ENCODE data around the gene ACOT11.

Gene ACOT11

GRCh38 chr1:54593571-54594160 lies 45.6 kb downstream of the ACOT11 start:
- DNase-seq = no peak

GRCh38 chr1:54594463-54594862 lies 46.4 kb downstream of the ACOT11 start:
- DNase-seq = no peak

- DNase-seq = no peak
Measured at GRCh38 chr1:54595956-54596498, 48.0 kb downstream of the ACOT11 start.

GRCh38 chr1:54596756-54597155 lies 48.7 kb downstream of the ACOT11 start:
- DNase-seq = no peak

GRCh38 chr1:54597455-54598030 lies 49.5 kb downstream of the ACOT11 start:
- DNase-seq = no peak

- DNase-seq = no peak
Measured at GRCh38 chr1:54599211-54599823, 51.3 kb downstream of the ACOT11 start.

- DNase-seq = no peak
Measured at GRCh38 chr1:54600947-54601721, 53.1 kb downstream of the ACOT11 start.

GRCh38 chr1:54601730-54602129 lies 53.7 kb downstream of the ACOT11 start:
- DNase-seq = no peak

GRCh38 chr1:54602554-54602953 lies 54.5 kb downstream of the ACOT11 start:
- DNase-seq = no peak

- no peak for DNase-seq
Measured at GRCh38 chr1:54603241-54603640, 55.2 kb downstream of the ACOT11 start.

GRCh38 chr1:54604051-54604450 lies 56.0 kb downstream of the ACOT11 start:
- no peak for DNase-seq

GRCh38 chr1:54604572-54605370 lies 56.7 kb downstream of the ACOT11 start:
- DNase-seq = peak; percentile 33

- DNase-seq = no peak
Measured at GRCh38 chr1:54606096-54606989, 58.3 kb downstream of the ACOT11 start.

- DNase-seq = no peak
Measured at GRCh38 chr1:54606990-54607325, 58.9 kb downstream of the ACOT11 start.

GRCh38 chr1:54607821-54608565 lies 60.0 kb downstream of the ACOT11 start:
- no peak for DNase-seq

GRCh38 chr1:54608566-54609230 lies 60.7 kb downstream of the ACOT11 start:
- DNase-seq = no peak

- DNase-seq = no peak
Measured at GRCh38 chr1:54609301-54609921, 61.4 kb downstream of the ACOT11 start.

GRCh38 chr1:54610048-54610447 lies 62.0 kb downstream of the ACOT11 start:
- DNase-seq = no peak

- no peak for DNase-seq
Measured at GRCh38 chr1:54610601-54611580, 62.9 kb downstream of the ACOT11 start.

All from stimulated activated CD4-positive, alpha-beta T cell treated with anti-CD3 and anti-CD28 coated beads, Interleukin-15, amount 100 ng/mL, for 24 hours (primary cell).